NCI-H2196 treated with DMSO at 0.1 percent for 48 hours (cell line): Measurements from ENCODE around the gene C1orf232.

Experiments
- DNase-seq: peaks from one replicate; lab custom pipeline; 2025; ENCODE audit not compliant: unreplicated experiment; lab: John Stamatoyannopoulos, UW

Gene C1orf232

GRCh38 chr1:26125382-26125781 lies 43.4 kb downstream of the C1orf232 start:
- DNase-seq: no peak

GRCh38 chr1:26124418-26125331 lies 44.1 kb downstream of the C1orf232 start:
- DNase-seq: no peak

- DNase-seq: no peak
These were observed 45.5 kb downstream of the C1orf232 start for GRCh38 chr1:26122988-26123973.

GRCh38 chr1:26121854-26122773 lies 46.6 kb downstream of the C1orf232 start:
- DNase-seq: no peak

GRCh38 chr1:26119892-26120608 lies 48.7 kb downstream of the C1orf232 start:
- DNase-seq: no peak

GRCh38 chr1:26114165-26114927 lies 54.4 kb downstream of the C1orf232 start:
- no peak for DNase-seq
